Measurements from ENCODE around the gene FNBP1.

Gene FNBP1

DNA sequence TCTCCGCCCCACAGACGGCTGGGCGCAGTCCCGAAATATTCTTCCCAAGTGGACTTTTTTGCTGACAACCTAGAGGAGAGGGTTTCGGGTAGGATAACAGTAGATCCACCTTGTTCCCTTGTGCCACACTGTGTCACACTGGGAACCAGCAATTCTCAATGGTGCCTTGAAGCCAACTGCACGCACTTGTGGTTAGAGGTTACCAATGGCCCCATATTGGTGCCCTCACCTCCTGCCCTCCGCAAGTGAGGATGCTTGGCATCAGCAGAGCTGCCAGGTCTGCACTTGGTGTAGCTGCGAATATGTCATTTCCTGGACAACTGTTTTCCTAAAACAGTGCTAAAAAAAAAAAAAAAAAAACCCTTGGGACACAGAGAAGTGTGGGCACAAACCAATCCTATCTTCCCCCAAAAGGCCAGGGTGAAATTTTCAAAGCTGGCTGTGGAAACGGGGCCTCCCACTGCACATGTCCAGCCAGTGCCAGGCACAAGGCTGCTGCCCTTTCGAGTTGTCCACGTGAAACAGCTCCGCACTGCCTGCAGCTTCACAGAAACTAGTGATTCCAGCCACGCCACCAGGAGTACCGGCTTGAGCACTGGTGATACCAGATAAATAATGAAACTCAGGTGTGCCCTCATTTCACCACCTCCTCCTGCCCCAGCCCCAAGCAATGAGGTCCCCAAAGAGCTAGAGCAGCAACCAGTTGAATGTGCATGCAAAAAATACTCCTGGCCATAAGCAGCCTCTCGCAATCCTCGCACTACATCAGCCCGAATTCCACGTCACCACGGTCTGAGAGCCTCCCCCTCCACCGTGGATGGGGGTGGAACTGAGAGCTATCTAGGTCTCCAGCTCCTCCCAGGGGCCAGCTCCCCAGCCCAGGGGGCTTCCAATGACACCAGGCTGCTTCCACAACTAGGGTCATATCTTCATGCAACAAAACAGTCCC is 156.5 kb downstream of the FNBP1 start:
- DNase-seq (ENCODE audit: low read depth): peak; percentile 32
- no peak for TF ChIP-seq CTCF (IDR thresholded peaks at IDR 0.05; ENCODE audit: low read length, missing control alignments)
- H3K4me3 ChIP-seq (replicated peaks; ENCODE audit: low read depth, low read length): no peak overlapping the region

DNA sequence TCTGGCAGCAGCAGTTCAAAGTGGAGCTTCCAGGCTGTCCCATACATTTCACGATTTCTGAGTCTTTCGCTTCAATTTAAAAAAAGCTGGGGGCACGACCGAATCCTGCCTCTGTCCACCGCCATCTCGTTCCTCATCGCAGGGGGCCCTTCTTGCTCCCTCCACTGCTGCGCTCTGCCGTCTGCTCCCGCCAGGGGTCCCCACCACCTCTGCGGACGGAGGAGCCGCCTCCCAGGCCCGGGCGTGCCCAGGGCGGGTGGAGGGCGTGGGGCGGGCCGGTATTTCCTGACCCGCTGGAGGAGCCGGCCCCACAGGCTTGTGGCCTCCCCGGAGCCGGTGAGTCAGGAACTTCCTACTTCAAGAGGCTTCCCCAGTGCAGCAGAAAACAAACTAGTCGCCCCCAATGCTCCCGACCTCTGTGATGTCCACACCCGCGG is 157.3 kb downstream of the FNBP1 start:
- no peak overlapping the region for H3K4me3 ChIP-seq (replicated peaks; ENCODE audit: low read depth, low read length)

DNA sequence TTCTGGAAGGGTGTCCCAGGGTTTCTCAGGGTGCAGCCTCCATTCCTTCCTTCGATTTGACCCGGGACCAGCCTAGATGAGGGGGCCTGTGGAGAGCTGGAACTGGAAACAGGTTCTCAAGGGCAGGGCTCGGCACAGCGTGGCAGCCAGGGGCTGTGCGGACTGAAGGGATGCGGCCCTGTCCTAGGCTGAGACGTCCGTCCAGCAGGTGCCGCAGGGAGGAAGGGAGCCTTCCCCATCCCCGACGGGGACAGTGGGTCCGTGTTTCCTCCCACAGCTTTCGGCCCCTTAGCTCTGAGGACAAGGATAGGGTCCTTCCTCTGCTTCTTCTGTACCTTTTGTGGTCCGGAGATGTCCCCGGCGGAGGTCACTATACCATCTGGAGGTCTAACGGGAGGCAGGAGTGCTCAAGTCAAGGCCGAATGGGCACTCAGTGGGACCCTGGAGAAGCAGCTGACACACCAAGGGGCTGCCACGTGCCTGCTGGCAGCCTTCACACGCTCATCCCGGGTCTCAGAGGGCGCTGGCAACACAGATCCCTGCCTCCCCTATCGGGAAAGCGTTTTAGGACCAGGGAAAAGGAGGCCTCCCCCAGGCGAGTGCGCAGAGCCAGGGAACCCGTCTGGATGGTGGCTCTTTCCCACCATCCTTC is 157.8 kb downstream of the FNBP1 start:
- TF ChIP-seq CTCF (IDR thresholded peaks at IDR 0.05; ENCODE audit: low read length, missing control alignments): no peak
- H3K4me3 ChIP-seq (replicated peaks; ENCODE audit: low read depth, low read length): no peak overlapping the region
- DNase-seq (ENCODE audit: low read depth): no peak

More for the DNA sequence above, 157.3 kb downstream of the FNBP1 start:
- DNase-seq (ENCODE audit: low read depth): peak; percentile 93
- peak; percentile 89 for TF ChIP-seq CTCF (IDR thresholded peaks at IDR 0.05; ENCODE audit: low read length, missing control alignments)

DNA sequence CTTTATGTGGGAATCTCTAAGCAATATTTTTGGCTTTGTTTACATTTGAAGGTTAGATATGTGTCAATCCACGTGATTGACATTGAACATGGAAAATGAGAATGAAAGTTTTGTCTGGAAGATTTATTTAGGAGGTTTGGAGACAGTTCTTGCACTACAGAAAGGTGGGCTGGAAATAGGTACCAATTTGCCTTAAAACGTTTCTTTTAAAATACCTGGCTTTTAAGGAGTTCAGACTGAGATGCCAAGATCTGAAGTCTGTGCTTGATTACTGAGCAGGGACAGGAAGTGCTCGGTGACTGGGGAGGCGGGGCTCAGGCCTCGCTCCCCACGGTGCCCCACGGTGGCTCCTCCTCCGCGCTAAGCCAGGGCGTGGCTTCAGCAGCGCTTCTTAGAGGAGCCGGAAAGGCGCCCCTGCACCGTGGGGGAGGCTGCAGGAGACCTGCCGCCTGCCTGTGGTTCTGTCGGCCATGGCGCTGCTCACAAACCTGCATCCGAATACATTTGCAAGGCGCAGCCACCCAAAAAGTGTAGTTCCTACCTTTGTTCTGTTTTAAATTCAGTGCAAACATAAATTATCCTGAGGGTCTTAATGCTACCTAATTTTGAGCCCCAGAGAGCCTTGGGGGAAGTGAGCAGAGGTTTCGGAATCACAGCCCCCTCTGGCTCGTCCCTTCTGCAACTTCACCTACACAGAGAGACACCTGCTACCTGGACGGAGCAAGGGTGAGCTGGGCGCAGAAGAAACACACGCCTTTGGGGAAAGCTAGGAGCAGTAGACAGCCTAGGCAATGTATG is 158.6 kb downstream of the FNBP1 start:
- TF ChIP-seq CTCF (IDR thresholded peaks at IDR 0.05; ENCODE audit: low read length, missing control alignments): no peak
- DNase-seq (ENCODE audit: low read depth): peak; percentile 64
- peak overlapping the region; percentile 27 for H3K4me3 ChIP-seq (replicated peaks; ENCODE audit: low read depth, low read length)

- no peak for DNase-seq (ENCODE audit: low read depth)
- TF ChIP-seq CTCF (IDR thresholded peaks at IDR 0.05; ENCODE audit: low read length, missing control alignments): no peak
- no peak overlapping the region for H3K4me3 ChIP-seq (replicated peaks; ENCODE audit: low read depth, low read length)
Observed at GRCh38 chr9:129881547-129882324, 161.3 kb downstream of the FNBP1 start.
